ENCODE data around the gene TMEM132D. TPM values are rescaled to one million over a fixed set of nuclear protein-coding genes. Genes with fewer than 3 reads are reported as not detected.

TMEM132D gene
- total and polyA plus RNA-seq, 2 of the 8 experiments (the other 6 are each of a cell fraction or from before 2014, with no cell fraction given), result 3.5 to 10.1 TPM

DNA sequence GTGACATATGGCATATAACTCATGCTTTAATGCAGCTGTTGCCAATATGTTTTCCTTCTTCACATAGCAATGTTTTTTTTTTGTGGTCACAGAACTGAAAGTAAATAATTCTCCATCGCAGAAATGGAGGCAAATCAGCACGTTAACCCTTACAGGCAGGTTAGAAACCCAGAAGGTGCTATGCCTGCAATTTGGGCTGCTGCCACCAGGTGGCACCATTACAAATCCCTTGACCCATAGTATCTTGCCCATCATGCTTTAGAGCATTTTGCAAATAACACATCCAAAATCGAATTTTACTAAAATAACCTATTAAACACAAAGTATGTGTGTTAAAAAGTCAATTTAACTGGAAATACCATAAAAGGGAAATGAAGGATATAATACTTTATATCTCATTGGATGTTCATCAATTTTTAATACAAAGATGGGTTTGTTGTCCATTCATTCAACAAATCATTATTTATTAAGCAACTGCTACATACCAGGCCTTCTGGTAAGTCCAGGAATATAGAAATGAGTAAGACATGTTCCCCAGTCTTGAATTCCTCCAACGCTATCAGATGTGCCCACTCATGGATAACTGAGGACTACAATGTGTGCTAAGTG lies 710.5 kb downstream of the TMEM132D start:
- H3K56ac ChIP-seq (replicated peaks; ENCODE audit: insufficient read length, low read depth, low read length), result no peak overlapping the region
- no peak overlapping the region for H3K14ac ChIP-seq (ENCODE audit: insufficient read length)
- H4K5ac ChIP-seq (ENCODE audit: insufficient read length, low read depth, low read length), result no peak overlapping the region
- H3K23ac ChIP-seq (ENCODE audit: insufficient read length), result no peak overlapping the region
- no peak overlapping the region for H2BK15ac ChIP-seq (ENCODE audit: low read length)
- no peak overlapping the region for H3K4ac ChIP-seq (replicated peaks; ENCODE audit: insufficient read length, low read depth, low read length)
- no peaks in the 10 kb centered on the region for H4K20me1 ChIP-seq (replicated peaks in 1 of 2; ENCODE audit: control insufficient read depth in 1 of 2, insufficient read depth in 2 of 2, low read length in 2 of 2)
- peak; percentile 95 for FAIRE-seq
- no peak overlapping the region for H3K27ac ChIP-seq (ENCODE audit: low read depth, low read length)
- no peak overlapping the region for H2BK12ac ChIP-seq (ENCODE audit: low read depth, low read length)
- CTCF ChIA-PET (ENCODE audit: partially characterized antibody), result interaction anchor here (0.5 to 3.5 kb wide), 31 partner anchors 10 to 821 kb away, joined by 3 to 18 read pairs (median 3); no protein-coding TSS in a partner anchor
- WGBS, 2 experiments (ENCODE audit: extremely low coverage in 1 of 2, insufficient coverage in 1 of 2, insufficient read length in 1 of 2, insufficient replicate concordance in 2 of 2, low coverage in 1 of 2, low lambda C conversion rate in 2 of 2, missing lambda C conversion rate in 1 of 2), result 85% methylated on average over 4 of the region's 4 CpGs; no CpG with 5 or more reads in 1 of the 2 experiments
- no peak overlapping the region for H3K9ac ChIP-seq (replicated peaks in 1 of 4; ENCODE audit: extremely low read depth in 1 of 4, low read depth in 3 of 4, low read length in 3 of 4)
- H2BK5ac ChIP-seq (ENCODE audit: low read depth, low read length), result no peak overlapping the region
- no peaks in the 10 kb centered on the region for H3K4me1 ChIP-seq (replicated peaks in 1 of 4; ENCODE audit: control insufficient read depth in 3 of 4, insufficient read depth in 4 of 4, low read length in 3 of 4)
- no peaks in the 10 kb centered on the region for H3K23me2 ChIP-seq (ENCODE audit: low read depth, low read length)
- no peak overlapping the region for H2BK120ac ChIP-seq (replicated peaks; ENCODE audit: low read depth, low read length)
- POLR2A ChIA-PET (ENCODE audit: partially characterized antibody), result no interaction called here
- DNase-seq (ENCODE audit: low read depth in 1 of 2, low spot score in 2 of 2), result peak; percentile 44 to 85
- no peaks in the 10 kb centered on the region for H3K27me3 ChIP-seq (replicated peaks in 1 of 4; ENCODE audit: control insufficient read depth in 3 of 4, extremely low read depth in 1 of 4, insufficient read depth in 3 of 4, low read length in 3 of 4)
- no peak overlapping the region for H2AK5ac ChIP-seq (ENCODE audit: low read depth, low read length)
- no peak overlapping the region for H4K91ac ChIP-seq (replicated peaks; ENCODE audit: insufficient read length, low read length)
- no peaks in the 10 kb centered on the region for H3K36me3 ChIP-seq (ENCODE audit: control insufficient read depth in 2 of 4, insufficient read depth in 4 of 4, low read length in 3 of 4)
- no peak overlapping the region for H3K4me3 ChIP-seq (ENCODE audit: extremely low read depth in 1 of 4, insufficient read depth in 2 of 4, low read depth in 3 of 4, low read length in 4 of 4)
- H2BK20ac ChIP-seq (ENCODE audit: low read length), result no peak overlapping the region
- H4K8ac ChIP-seq (ENCODE audit: extremely low read depth, insufficient read depth, low read length), result no peak overlapping the region
- peaks cover 0 to 5% of the 10 kb centered on the region in 2 experiments; a peak in 1 of 4 replicates for H3K9me3 ChIP-seq (ENCODE audit: insufficient read depth in 2 of 2, low read depth in 1 of 2, low read length in 1 of 2)
- H3K79me1 ChIP-seq (ENCODE audit: low read depth, low read length), result no peaks in the 10 kb centered on the region
- H3K79me2 ChIP-seq (ENCODE audit: control insufficient read depth in 1 of 2, insufficient read depth in 2 of 2, low read length in 2 of 2), result no peaks in the 10 kb centered on the region
- H2AFZ ChIP-seq (ENCODE audit: low read length), result no peak overlapping the region
- TF ChIP-seq CTBP2 (IDR thresholded peaks at IDR 0.05; ENCODE audit: borderline replicate concordance, insufficient read depth, insufficient read length, low read length) (no peak), RAD21 (IDR thresholded peaks at IDR 0.05 in 1 of 2, conservative IDR thresholded peaks at IDR 0.05 in 1 of 2; ENCODE audit: low read depth in 2 of 2, low read length in 2 of 2) (peak; percentile 73 to 74), SAP30 (IDR thresholded peaks at IDR 0.05; ENCODE audit: insufficient read depth, insufficient replicate concordance, low read length) (no peak)
- TF ChIP-seq, protein P1, sequence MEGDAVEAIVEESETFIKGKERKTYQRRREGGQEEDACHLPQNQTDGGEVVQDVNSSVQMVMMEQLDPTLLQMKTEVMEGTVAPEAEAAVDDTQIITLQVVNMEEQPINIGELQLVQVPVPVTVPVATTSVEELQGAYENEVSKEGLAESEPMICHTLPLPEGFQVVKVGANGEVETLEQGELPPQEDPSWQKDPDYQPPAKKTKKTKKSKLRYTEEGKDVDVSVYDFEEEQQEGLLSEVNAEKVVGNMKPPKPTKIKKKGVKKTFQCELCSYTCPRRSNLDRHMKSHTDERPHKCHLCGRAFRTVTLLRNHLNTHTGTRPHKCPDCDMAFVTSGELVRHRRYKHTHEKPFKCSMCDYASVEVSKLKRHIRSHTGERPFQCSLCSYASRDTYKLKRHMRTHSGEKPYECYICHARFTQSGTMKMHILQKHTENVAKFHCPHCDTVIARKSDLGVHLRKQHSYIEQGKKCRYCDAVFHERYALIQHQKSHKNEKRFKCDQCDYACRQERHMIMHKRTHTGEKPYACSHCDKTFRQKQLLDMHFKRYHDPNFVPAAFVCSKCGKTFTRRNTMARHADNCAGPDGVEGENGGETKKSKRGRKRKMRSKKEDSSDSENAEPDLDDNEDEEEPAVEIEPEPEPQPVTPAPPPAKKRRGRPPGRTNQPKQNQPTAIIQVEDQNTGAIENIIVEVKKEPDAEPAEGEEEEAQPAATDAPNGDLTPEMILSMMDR (IDR thresholded peaks at IDR 0.05; ENCODE audit: control extremely low read depth in 1 of 3, insufficient read depth in 1 of 3, low read depth in 1 of 3, low read length in 3 of 3), result peak; percentile 54 to 82 (median 73)
- H3K4me2 ChIP-seq (ENCODE audit: insufficient read depth in 1 of 2, low read depth in 2 of 2, low read length in 2 of 2), result no peak overlapping the region
- no peak overlapping the region for H3K18ac ChIP-seq (ENCODE audit: extremely low read depth, low read length)

Data from H1 (cell line).